Keratinocyte (primary cell): Measurements from ENCODE around the gene NUDT7. TPM values are rescaled to one million over a fixed set of nuclear protein-coding genes. Genes with fewer than 3 reads are reported as not detected.

Experiments
- DNase-seq: peaks from one replicate; pipeline ENCODE4 v3.0.0-alpha.2; 2011; ENCODE audit warnings: low read depth, missing footprints, low spot score
- FAIRE-seq: peaks from 2 replicates; lab custom pipeline; 2011; peaks lifted over from hg19 to GRCh38; lab: Jason Lieb, UNC
- H2AFZ ChIP-seq: 2 replicates; pipeline ENCODE4 v1.6.0; 2012; ENCODE audit warnings: low read length, control low read depth, inconsistent platforms; ENCODE audit not compliant: control insufficient read depth
- H3K27ac ChIP-seq: 2 replicates; pipeline ENCODE4 v1.5.1; 2011; ENCODE audit warnings: low read length; ENCODE audit not compliant: control insufficient read depth, insufficient read depth
- H3K27me3 ChIP-seq: 3 replicates; pipeline ENCODE4 v1.6.0; 2011; ENCODE audit warnings: low read length; ENCODE audit not compliant: control insufficient read depth, insufficient read depth; ENCODE audit errors: extremely low read depth
- H3K36me3 ChIP-seq, 2 experiments: 2 replicates in 1 of 2; 3 replicates in 1 of 2; pipeline ENCODE4 v1.5.1; 2011; ENCODE audit warnings: low read length in 2 of 2, mild to moderate bottlenecking in 1 of 2; ENCODE audit not compliant: control insufficient read depth in 2 of 2, insufficient read depth in 2 of 2; ENCODE audit errors: extremely low read depth in 1 of 2
- H3K4me1 ChIP-seq: 3 replicates; pipeline ENCODE4 v1.5.1; 2011; ENCODE audit warnings: low read length; ENCODE audit not compliant: control insufficient read depth, insufficient read depth; ENCODE audit errors: extremely low read depth
- H3K4me2 ChIP-seq: 3 replicates; pipeline ENCODE4 v1.6.0; 2011; ENCODE audit warnings: low read depth, low read length; ENCODE audit not compliant: control insufficient read depth, insufficient read depth; ENCODE audit errors: extremely low read depth
- H3K4me3 ChIP-seq, 3 experiments: fragments of 200-600 bp in 1 of 3; sonication (generic) in 1 of 3; 2 replicates in 2 of 3; 3 replicates in 1 of 3; pipeline ENCODE4 v1.5.1; 2011 to 2016; ENCODE audit warnings: low read length in 3 of 3, mild to moderate bottlenecking in 3 of 3, control low read depth in 2 of 3, inconsistent platforms in 1 of 3, low read depth in 1 of 3, mixed read lengths in 1 of 3, mixed run types in 1 of 3, moderate library complexity in 1 of 3; ENCODE audit not compliant: control insufficient read depth in 2 of 3, insufficient read depth in 2 of 3; ENCODE audit errors: extremely low read depth in 1 of 3
- H3K79me2 ChIP-seq: 2 replicates; pipeline ENCODE4 v1.6.0; 2012; ENCODE audit warnings: low read length; ENCODE audit not compliant: control insufficient read depth, insufficient read depth
- H3K9ac ChIP-seq: 3 replicates; pipeline ENCODE4 v1.6.0; 2011; ENCODE audit warnings: low read length; ENCODE audit not compliant: control insufficient read depth, insufficient read depth; ENCODE audit errors: extremely low read depth
- H3K9me1 ChIP-seq: 3 replicates; pipeline ENCODE4 v1.6.0; 2011; ENCODE audit warnings: low read length; ENCODE audit not compliant: control insufficient read depth, insufficient read depth; ENCODE audit errors: extremely low read depth
- H3K9me3 ChIP-seq: 2 replicates; pipeline ENCODE4 v1.5.1; 2012; ENCODE audit warnings: low read depth, low read length; ENCODE audit not compliant: control insufficient read depth
- H4K20me1 ChIP-seq: 3 replicates; pipeline ENCODE4 v1.6.0; 2011; ENCODE audit warnings: low read length; ENCODE audit not compliant: control insufficient read depth, insufficient read depth; ENCODE audit errors: extremely low read depth
- EZH2 ChIP-seq: IDR thresholded peaks from one replicate; pipeline ENCODE4 v1.6.1; 2012; ENCODE audit warnings: inconsistent platforms, mild to moderate bottlenecking, low read length, moderate library complexity
- dilution Hi-C: fragments of 300-500 bp; cut with MboI; formaldehyde crosslinking; loops from one replicate; pipeline ENCODE4 v1.7.0; 2020; ENCODE audit warnings: low sequenced_read_pairs; ENCODE audit not compliant: extremely low pct_ligation_motif_present
- polyA plus RNA-seq, 5 experiments: library from polyadenylated mRNA; depleted of rRNA in 3 of 5; stranded (reverse) in 3 of 5; stranded (forward) in 1 of 5; unstranded in 1 of 5; fragments of >200 nt; gene quantifications; 1 replicate in 1 of 5; 2 replicates in 3 of 5; 3 replicates in 1 of 5; pipeline versions ENCODE4 v1.2.1 to v1.2.3, GENCODE V29; 2011 to 2012; ENCODE audit warnings: missing spikeins in 2 of 5, low read depth in 1 of 5, low replicate concordance in 1 of 5
- TF ChIP-seq, protein P1 (sequence below), 3 experiments: IDR thresholded peaks in 1 of 3; conservative IDR thresholded peaks in 1 of 3; optimal IDR thresholded peaks in 1 of 3; 2 replicates in 2 of 3; 3 replicates in 1 of 3; pipeline versions ENCODE3 to v1.5.1; 2011; ENCODE audit warnings: low read length in 3 of 3, mild to moderate bottlenecking in 3 of 3, moderate library complexity in 2 of 3, control low read depth in 1 of 3, inconsistent platforms in 1 of 3; ENCODE audit not compliant: insufficient read depth in 2 of 3; ENCODE audit errors: extremely low read depth in 1 of 3

NUDT7 gene
- polyA plus RNA-seq, 1 donor (not counting 4 experiments of a cell fraction or from before 2014, with no cell fraction given) = 14.6 TPM

DNA sequence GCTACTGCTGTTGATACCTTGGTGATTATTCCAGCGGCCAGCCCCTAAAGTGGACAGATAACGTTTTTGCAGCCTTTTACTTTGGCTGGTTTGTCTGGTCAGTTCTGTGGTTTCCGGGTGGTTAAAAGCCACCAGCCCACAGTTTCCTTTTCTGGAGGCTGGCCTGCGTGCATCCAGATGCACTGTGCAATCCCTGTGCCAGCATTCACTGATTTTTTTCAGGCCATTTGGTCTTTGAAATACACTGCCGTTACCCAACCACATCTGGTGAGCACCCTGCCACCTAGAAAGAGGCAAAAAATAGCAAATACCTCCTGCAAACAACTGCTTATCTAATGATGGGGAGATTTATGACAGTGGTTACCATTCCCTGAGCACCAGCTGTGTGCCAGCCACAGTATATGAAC lies 797 bp downstream of the NUDT7 start:
- Histone ChIP-seq H4K20me1 (no peaks in the 10 kb centered on the region), H3K4me3 (peak overlapping the region; percentile 55 to 86 (median 85)), H3K4me1 (peaks cover 9% of the 10 kb centered on the region), H3K9me1 (no peaks in the 10 kb centered on the region), H3K9ac (peak overlapping the region; percentile 88), H3K36me3 (no peaks in the 10 kb centered on the region), H3K27me3 (no peaks in the 10 kb centered on the region), H3K4me2 (peak overlapping the region; percentile 94), H3K27ac (peak overlapping the region; percentile 68), H3K9me3 (no peaks in the 10 kb centered on the region), H2AFZ (peak overlapping the region; percentile 94), H3K79me2 (no peaks in the 10 kb centered on the region)
- TF ChIP-seq, protein P1, sequence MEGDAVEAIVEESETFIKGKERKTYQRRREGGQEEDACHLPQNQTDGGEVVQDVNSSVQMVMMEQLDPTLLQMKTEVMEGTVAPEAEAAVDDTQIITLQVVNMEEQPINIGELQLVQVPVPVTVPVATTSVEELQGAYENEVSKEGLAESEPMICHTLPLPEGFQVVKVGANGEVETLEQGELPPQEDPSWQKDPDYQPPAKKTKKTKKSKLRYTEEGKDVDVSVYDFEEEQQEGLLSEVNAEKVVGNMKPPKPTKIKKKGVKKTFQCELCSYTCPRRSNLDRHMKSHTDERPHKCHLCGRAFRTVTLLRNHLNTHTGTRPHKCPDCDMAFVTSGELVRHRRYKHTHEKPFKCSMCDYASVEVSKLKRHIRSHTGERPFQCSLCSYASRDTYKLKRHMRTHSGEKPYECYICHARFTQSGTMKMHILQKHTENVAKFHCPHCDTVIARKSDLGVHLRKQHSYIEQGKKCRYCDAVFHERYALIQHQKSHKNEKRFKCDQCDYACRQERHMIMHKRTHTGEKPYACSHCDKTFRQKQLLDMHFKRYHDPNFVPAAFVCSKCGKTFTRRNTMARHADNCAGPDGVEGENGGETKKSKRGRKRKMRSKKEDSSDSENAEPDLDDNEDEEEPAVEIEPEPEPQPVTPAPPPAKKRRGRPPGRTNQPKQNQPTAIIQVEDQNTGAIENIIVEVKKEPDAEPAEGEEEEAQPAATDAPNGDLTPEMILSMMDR (optimal IDR thresholded peaks at IDR 0.05 in 1 of 3, IDR thresholded peaks at IDR 0.05 in 1 of 3, conservative IDR thresholded peaks at IDR 0.05 in 1 of 3; ENCODE audit: extremely low read depth in 1 of 3, insufficient read depth in 2 of 3, low read length in 3 of 3) = no peak
- TF ChIP-seq EZH2 = no peak
- no peak for DNase-seq
- dilution Hi-C loops = no loop called here
- no peak for FAIRE-seq

DNA sequence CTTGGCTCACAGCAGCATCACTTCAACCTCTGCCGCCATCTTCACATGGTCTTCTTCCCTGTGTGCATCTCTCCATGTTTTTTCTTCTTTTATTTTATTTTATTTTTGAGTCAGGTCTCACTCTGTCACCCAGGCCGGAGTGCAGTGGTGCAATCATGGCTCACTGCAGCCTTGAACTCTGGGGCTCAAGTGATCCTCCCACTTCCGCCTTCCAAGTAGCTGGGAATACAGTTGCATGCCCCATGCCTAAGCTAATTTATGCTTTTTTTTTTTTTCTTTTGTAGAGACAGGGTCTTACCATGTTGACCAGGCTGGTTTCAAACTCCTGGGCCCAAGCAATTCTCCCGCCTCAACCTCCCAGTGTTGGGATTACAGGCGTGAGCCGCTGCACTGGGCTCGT lies 1.9 kb downstream of the NUDT7 start:
- Histone ChIP-seq H3K36me3 (no peaks in the 10 kb centered on the region), H3K4me2 (no peak overlapping the region), H3K4me1 (peaks cover 9% of the 10 kb centered on the region), H3K4me3 (no peak overlapping the region), H3K9me3 (no peaks in the 10 kb centered on the region), H3K27me3 (no peaks in the 10 kb centered on the region), H3K9ac (no peak overlapping the region), H4K20me1 (no peaks in the 10 kb centered on the region), H3K9me1 (no peaks in the 10 kb centered on the region), H2AFZ (no peak overlapping the region), H3K27ac (no peak overlapping the region), H3K79me2 (no peaks in the 10 kb centered on the region)
- DNase-seq (no peak), FAIRE-seq (no peak)
- dilution Hi-C loops = no loop called here
- TF ChIP-seq, protein P1 (optimal IDR thresholded peaks at IDR 0.05 in 1 of 3, IDR thresholded peaks at IDR 0.05 in 1 of 3, conservative IDR thresholded peaks at IDR 0.05 in 1 of 3; ENCODE audit: extremely low read depth in 1 of 3, insufficient read depth in 2 of 3, low read length in 3 of 3) = no peak
- TF ChIP-seq EZH2 = no peak
